Pons (tissue), 1 donor: Measurements from ENCODE around the gene SLC13A3.
"Not testable (repeated sequence)": the region's sequence is repeated elsewhere in the genome, so short reads cannot be mapped to it uniquely, and the experiment has no call there.

ENCODE experiments used
- DNase-seq: peaks from one replicate; pipeline ENCODE4 v3.0.0-alpha.2; 2016; ENCODE audit warnings: low spot score

The SLC13A3 gene

GRCh38 chr20:46681032-46681854 lies 30.0 kb upstream of the SLC13A3 start:
- peak; percentile 84 for DNase-seq

DNA sequence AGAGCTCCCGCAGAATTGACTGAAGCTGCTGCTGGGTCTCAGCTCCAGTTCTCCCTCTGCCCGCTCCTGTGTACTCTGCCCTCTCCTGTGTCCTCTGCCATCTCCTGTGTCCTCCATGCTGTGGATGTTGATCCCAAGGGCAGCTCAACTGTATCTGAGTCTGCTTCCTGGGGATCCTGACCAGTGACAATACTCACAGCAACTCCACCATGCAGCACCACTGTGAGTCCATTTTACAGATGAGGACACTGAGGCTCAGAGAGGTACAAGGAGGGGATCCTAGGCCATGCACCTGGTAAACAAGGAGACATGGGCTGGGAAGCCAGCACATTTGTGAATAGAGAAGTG lies 29.4 kb upstream of the SLC13A3 start:
- DNase-seq, result no peak

DNA sequence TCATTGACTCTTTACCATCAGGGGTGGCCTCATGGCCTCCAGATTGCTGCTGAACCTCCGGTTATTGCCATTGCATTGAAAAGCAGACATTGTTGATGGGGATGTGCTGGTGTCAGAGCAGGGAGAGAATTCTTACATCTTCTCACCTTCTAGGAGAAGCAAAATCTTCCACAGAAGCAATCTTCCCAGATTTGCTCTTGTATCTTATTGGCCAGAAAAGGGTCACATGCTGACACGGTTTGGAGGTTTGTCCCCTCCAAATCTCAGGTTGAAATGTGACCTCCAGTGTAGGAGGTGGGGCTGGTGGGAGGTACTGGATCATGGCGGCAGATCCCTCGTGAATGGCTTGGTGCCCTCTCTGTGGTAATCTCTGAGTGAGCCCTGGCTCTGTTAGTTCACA lies 27.3 kb upstream of the SLC13A3 start:
- no peak for DNase-seq

- DNase-seq, result no peak
Observed at GRCh38 chr20:46677608-46678007, 26.3 kb upstream of the SLC13A3 start.

DNA sequence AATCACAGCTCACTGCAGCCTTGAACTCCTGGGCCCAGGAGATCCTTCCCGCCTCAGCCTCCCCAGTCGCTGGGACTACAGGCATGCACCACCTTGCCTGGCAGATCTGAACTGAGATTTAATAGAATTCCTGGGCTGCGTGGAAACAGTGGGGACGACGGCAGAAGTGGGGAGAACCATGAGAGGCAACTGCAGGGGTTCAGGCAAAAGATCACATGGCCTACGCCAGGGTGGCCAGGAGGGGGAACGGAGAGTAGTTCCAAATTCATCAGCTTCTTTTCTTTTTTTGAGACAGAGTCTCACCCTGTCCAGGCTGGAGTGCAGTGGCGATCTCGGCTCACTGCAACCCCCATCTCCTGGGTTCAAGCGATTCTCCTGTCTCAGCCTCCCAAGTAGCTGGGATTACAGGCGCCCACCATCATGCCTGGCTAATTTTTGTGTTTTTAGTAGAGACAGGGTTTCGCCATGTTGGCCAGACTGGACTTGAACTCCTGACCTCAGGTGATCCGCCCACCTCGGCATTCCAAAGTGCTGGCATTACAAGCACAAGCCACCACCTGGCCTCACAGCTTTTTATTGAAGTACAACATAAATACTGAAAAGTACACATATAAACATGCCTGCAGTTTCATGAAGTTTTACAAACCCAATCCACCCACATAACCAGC lies 25.5 kb upstream of the SLC13A3 start:
- not testable (repeated sequence) for DNase-seq

GRCh38 chr20:46674253-46675083 lies 23.2 kb upstream of the SLC13A3 start:
- DNase-seq, result no peak

DNA sequence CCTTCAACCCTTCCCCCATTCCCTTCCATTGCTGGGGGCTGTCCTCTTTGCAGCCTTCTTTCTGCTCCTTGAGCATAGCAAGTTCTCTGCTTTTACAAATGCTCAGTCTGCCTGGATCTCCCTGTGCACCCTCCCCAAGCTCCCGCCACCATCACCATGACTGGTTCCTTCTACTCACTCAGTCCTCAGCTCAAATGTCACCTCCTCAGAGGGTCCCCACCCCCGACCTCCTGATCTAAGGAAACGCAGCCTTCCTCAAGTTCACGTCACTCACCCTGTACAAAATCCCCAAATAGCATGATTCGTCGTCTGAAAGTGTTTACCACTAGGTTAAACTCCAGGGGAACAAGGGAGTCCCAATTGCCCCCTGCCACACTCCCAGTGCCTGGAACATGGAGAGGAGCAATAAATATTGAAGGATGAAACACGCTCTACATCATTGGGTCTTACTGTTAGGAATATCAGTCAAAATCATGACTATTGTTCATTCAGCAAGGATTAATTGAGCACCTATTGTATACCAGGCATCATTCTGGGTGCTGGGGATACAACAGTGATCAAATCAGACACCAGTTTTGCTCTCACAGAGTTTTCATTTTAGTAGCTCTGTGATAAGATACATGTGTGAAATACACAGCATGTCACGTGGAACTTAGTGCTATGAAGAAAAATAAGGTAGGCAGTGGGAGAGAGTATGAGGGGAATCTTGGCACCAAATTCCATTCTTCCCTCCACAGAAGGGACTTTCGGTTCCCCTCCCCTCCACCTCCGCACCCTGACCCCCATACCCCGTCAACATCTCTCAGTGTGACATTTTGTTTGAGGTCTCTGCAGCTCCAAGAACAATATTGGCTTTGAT lies 22.4 kb upstream of the SLC13A3 start:
- no peak for DNase-seq

DNA sequence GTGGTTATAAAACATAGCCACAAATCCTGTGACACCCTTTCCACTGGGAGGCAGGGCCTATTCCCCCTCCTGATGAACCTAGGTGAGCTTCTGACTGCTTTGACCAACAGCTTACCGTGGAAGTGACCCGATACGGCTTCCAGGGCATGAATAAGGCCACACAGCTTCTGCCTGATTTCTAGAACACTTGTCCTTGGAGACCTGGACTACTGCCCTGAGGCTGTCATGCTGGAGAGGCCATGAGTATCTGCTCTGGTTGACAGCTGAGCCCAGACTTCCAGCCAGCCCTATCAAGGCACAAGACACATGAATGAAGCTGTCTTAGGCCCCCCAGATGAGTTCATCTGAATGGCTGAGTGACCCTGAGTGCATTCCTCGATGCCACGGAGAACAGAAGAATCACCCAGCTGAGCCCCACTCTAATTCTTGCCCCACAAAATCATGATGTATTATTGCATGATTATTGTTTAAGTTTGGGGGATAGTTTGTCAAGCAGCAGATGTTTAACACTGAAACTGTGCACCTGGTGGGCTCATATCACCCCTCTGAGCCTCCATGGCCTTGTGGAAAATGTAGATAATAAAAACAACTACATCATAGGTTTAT lies 21.4 kb upstream of the SLC13A3 start:
- DNase-seq, result no peak

DNA sequence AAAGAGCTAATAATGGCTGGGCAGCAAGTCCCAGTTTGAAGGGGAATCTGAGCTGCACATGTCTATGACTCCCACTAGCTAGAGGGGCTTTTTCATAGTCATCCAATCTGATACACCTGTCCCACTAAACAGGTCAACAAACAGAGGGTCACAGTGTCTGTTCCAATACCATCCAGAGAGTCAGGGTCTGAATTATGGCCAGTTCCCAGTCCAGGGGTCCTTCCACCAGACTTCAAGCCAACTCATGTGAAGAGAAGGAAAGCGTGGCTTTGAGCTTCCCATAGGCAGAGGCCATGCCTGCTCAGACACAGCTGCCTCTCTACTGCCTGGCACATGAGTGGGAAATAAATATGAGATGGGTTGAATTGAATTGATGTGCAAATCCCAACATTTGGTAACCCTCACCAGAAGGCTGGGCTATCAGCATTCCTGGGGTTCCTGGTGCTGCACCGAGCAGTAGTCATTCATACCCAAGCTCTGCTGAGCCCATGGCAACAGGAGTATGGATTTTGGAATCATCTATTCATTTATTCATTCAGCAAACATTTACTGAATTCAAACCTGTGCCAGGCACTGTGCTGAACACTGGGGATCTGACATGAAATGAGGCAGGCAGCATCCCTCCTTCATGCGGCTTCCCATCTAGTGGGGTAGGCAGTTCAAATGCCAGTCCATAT lies 20.7 kb upstream of the SLC13A3 start:
- DNase-seq, result no peak

- DNase-seq, result no peak
Observed at GRCh38 chr20:46670585-46671584, 19.6 kb upstream of the SLC13A3 start.

DNA sequence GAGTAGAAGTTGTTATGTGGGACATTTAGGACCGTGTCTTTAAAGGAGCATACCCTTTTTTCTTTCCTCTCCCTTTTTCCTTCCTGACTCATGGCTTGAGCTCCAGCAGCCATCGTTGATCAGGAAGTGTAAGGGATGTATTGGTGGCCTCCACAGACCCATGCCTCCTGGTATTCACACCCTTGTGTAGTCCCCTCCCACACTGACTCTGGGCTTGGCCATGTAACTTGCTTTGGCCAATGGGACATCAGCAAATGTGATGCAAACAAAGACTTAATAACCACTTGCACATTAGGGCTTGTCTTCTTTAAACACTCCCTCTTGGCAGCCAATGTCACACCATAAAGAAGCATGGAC lies 18.9 kb upstream of the SLC13A3 start:
- no peak for DNase-seq

DNA sequence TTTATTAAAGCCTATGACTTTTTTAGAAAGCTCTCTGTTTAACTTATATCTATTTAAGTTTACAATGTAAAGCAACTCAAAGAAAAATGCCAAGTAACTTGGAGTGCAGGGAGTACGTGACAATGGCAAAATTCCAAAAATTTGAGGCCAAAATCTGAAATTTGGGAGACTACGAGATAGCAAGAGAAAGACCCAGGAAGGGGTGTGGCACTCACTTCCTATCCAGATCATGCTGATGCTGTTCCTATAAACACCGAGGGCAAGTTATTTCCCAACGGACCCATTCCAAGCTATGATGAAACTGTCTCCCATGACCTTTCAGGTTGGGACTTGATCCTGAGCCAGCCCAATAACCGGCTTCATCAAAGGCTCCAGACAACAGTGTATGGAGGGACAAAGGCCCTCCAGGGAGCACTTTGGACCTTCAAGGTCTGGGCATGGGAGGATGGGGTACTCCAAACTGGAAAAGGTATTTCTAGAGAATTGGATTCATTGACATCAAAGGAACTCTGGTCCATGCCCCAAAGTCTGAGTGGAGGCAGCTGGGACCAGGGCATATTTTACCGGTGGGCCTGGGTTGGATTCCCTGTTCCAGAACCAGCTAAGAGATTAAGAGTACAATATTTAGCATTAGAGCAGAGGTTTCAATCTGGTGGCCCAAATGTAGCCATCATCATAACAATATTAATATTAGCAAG lies 15.7 kb upstream of the SLC13A3 start:
- no peak for DNase-seq

GRCh38 chr20:46666306-46666705 lies 15.0 kb upstream of the SLC13A3 start:
- no peak for DNase-seq

DNA sequence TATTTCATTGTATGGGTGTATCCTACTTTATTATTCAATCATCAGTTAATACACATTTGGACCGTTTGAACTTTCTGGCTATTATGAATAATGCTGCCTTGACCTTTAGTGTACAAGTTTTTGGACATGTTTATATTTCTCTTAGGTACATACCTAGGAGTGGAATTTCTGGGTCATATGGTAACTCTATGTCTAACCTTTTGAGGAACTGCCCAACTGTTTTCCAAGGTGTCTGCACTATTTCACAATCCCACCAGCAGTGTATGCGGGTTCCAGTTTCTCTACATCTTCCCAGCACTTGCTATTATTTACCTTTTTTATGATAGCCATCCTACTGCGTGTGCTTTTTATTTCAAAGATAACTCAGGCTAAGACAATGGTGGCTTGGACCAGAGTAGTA lies 14.3 kb upstream of the SLC13A3 start:
- no peak for DNase-seq

DNA sequence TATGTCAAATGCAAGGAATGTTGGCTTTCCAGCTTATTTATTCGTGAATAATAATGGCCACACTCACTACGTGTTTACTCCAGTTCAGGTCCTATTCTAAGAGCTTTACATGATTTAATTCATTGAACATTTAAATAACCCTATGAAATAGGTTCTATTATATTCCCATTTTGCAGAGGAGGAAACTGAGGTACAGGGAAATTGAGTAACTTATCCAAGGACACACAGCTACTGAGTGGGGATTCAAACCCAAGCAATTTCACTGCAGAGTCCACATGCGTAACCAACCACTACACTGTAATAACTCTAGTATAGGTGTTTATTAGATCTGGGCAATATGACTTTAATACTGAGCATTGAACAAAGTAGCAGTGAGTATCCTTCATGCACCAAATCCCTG lies 12.3 kb upstream of the SLC13A3 start:
- no peak for DNase-seq

- no peak for DNase-seq
Observed at GRCh38 chr20:46661659-46662058, 10.4 kb upstream of the SLC13A3 start.

GRCh38 chr20:46660487-46660886 lies 9.2 kb upstream of the SLC13A3 start:
- no peak for DNase-seq

DNA sequence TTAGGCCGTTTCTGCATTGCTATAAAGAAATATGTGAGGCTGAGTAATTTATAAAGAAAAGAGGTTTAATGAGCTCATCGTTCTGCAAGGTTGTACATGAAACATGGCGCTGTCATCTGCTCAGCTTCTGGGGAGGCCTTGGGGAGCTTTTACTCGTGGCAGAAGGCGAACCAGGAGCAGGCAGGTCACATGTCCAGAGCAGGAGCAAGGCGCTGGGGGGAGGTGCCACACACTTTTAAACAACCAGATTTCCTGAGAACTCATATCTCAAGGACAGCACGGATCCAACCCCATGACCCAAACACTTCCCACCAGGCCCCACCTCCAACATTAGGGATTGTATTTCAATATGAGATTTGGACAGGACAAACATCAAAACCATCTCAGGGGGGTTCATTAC lies 6.4 kb upstream of the SLC13A3 start:
- DNase-seq, result no peak

DNA sequence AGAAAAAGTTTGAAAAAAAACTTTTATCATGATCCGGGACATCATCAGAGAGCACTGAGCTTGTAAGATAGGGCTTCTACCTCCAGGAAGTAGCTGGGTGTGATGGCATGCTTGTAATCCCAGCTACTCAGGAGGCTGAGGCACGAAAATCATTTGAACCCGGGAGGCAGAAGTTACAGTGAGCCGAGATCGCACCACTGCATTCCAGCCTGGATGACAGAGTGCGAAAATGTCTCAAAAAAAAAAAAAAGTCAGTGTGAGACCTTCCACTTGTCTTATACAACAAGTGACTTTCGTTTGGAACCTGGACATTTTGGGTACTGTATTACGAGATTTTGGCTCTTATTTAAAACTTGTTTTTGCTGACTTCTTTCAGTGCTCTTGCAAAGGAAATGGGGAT lies 5.9 kb upstream of the SLC13A3 start:
- DNase-seq, result no peak
